ENCODE data around the gene COL20A1.

Gene COL20A1

GRCh38 chr20:63306673-63307537 lies 13.9 kb downstream of the COL20A1 start:
- in situ Hi-C loops (cut with MboI; ENCODE audit: low sequenced_read_pairs), result no loop called here

DNA sequence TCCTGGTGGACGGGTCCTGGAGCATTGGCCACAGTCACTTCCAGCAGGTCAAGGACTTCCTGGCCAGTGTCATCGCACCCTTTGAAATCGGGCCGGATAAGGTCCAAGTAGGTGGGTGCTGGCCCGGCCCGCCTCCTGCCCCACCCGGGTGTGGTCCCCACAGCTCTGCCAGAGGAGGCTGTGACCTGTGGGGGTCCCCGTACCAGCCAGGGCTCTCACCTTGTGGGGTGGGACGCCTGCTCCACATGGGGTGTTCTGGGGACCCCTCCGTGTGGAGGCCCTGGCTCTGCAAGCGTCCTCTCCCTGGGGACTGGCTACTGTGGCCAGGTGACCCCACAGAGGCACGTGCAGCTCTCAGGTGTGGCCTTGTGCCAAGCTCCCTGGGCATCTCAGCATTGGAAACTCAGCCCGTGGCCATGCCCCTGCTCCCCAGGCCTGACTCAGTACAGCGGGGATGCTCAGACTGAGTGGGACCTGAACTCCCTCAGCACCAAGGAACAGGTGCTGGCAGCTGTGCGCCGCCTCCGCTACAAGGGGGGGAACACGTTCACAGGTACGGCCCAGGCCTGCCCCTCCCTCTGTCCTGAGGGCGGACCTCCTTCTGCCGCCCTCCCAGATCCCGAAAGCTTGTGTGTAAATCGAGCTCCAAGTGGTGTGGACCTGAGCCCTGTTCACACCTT lies 14.7 kb downstream of the COL20A1 start:
- in situ Hi-C loops (cut with MboI; ENCODE audit: low sequenced_read_pairs), result no loop called here

DNA sequence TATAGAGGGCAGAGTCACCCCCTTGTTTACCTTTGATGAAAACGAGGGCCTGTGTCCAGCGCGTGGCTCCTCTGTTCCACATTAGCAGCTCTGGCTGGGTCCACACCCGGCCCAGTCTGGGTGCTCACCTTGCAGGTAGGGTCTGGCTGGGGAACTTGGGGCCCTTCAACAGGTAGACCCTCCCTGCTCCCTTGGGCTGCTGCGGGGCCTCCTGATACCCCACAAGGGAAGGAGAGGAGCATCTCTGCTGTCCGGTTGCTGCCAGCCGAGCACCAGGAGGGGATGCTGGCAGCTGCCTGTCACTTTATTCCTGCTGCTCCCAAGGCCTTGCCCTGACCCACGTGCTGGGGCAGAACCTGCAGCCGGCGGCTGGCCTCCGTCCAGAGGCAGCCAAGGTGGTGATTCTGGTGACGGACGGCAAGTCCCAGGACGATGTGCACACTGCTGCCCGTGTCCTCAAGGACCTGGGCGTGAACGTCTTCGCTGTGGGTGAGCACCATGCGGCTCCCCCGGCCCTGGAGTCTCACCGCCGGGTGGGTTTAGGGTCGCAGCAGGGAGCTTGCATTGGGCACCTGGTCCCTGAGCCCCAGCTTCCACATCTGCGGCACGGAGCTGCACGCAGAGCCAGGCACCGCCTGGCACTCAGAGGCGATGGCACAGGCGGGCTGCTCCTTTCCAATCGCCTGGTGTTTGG lies 15.4 kb downstream of the COL20A1 start:
- in situ Hi-C loops (cut with MboI; ENCODE audit: low sequenced_read_pairs), result no loop called here

GRCh38 chr20:63309261-63310071 lies 16.5 kb downstream of the COL20A1 start:
- in situ Hi-C loops (cut with MboI; ENCODE audit: low sequenced_read_pairs), result no loop called here

DNA sequence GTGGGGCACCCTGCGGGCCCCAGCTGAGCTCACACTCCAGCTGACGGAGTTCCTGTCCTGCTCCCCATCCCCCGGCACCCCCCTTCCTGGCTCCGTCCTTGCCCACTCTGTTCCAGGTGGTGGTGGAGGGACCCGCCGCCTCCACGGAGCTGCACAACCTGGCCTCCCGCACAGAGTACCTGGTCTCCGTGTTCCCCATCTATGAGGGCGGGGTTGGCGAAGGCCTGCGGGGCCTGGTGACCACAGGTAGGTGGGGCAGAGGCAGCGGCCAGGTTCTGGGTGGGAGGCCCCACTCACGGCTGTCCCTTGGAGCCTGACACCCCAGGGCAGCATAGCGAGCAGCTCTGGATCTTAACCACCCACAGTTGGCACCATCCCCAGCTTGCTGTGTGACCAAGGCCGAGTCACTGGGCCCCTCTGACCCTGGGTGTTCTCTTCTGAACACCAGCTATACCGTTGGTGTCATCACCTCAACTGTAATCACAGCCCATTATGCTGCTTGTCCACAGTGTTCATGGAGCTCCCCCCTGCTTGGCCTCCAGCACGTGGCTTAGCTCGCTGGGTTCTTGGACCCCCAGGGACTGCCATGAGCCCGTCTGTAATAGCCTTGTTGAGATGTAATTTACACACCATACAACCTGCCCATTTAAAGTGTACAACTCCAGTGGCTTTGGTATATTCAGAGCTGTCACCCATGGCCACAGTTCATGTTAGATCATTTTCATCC lies 17.4 kb downstream of the COL20A1 start:
- in situ Hi-C loops (cut with MboI; ENCODE audit: low sequenced_read_pairs), result no loop called here

GRCh38 chr20:63311186-63311832 lies 18.3 kb downstream of the COL20A1 start:
- in situ Hi-C loops (cut with MboI; ENCODE audit: low sequenced_read_pairs), result no loop called here

- in situ Hi-C loops (cut with MboI; ENCODE audit: low sequenced_read_pairs), result no loop called here
These were observed 18.9 kb downstream of the COL20A1 start for GRCh38 chr20:63311833-63312243.

- in situ Hi-C loops (cut with MboI; ENCODE audit: low sequenced_read_pairs), result no loop called here
These were observed 19.3 kb downstream of the COL20A1 start for GRCh38 chr20:63312273-63312672.

DNA sequence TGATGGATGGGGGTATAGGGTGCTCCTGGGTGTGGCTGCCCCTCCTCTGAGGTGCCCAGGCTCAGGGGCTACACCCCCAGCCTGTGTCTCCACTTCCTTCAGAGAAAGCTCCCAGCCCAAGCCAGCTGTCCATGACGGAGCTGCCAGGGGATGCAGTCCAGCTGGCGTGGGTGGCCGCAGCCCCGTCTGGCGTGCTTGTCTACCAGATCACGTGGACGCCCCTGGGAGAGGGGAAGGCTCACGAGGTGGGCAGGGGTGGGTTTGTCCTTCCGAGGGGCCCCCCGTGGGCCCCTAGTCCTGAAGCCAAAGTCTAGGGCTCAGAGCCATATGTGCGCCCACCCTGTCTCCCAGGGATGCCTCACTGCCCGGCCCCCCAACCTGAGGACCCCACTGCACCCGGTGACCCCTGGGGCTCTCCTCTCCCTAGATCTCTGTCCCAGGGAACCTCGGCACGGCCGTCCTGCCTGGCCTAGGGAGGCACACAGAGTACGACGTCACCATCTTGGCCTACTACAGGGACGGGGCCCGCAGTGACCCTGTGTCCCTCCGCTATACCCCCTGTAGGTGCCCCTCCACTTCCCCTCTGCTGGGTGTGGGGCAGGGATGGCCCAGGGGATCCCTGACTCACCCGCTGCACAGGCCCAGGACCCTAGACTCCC lies 19.8 kb downstream of the COL20A1 start:
- in situ Hi-C loops (cut with MboI; ENCODE audit: low sequenced_read_pairs), result no loop called here

GRCh38 chr20:63313349-63314014 lies 20.5 kb downstream of the COL20A1 start:
- in situ Hi-C loops (cut with MboI; ENCODE audit: low sequenced_read_pairs), result no loop called here

DNA sequence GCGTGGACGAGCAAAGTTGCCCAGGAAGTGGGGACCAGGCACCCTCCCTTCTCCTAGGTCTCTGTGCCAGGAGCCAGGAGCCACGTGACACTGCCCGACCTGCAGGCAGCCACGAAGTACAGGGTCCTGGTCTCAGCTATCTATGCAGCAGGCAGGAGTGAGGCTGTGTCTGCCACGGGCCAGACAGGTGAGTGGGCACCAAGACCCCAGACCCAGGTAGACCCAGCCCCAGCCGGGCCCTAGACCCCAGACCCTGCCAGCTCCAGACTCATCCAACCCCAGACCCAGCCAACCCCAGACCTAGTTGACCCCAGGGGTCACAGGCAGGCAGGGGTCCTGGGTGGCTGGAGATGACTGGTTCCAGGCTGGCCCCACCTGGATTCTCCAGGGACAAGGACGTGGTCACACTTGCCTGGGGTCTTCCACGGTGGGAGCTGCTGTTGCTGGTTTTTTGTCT lies 21.1 kb downstream of the COL20A1 start:
- in situ Hi-C loops (cut with MboI; ENCODE audit: low sequenced_read_pairs), result no loop called here

DNA sequence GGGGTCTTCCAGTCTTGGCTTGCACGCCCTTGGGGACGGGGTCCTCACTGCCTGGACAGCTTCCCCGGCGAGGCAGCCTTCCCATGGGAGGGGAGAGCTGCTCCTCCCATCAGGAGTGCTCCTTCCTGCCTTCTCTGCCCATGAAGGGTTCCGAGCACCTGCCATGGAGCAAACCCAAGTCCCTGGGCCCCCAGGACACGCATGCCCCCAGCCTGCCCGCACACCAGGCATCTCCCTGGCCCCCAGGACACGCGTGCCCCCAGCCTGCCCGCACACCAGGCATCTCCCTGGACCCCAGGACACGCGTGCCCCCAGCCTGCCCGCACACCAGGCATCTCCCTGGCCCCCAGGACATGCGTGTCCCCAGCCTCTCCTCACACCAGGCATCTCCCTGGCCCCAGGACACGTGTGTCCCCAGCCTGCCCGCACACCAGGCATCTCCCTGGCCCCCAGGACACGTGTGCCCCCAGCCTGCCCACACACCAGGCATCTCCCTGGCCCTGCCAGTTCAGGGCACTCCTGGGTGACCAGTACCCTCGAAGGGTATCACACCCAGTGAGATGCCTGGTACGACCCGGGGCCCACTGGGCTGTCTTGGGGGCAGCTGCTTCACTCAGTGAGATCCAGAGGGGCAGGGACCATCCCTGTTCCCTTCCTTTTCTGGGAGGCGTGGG lies 21.7 kb downstream of the COL20A1 start:
- in situ Hi-C loops (cut with MboI; ENCODE audit: low sequenced_read_pairs), result no loop called here

DNA sequence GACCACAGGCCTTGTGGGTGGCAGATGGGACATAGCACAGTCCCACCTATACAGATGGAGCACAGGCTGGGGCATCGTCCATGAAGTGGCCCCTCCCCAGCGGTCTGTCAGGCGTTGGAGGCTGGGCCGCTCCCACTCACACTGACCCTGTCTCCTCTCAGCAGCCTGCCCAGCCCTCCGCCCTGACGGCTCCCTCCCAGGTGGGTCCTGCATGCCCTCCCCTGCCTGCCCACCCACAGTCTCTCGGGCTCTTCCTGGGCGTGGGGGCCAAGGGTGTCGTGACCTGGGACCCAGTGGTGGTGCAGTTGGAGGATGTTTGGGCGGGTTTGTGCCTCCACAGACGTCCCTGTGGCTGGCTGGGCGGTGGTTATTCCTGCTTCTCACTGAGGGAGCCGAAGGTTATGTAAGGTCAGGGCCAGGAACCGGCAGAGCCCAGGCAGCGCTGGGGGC lies 22.3 kb downstream of the COL20A1 start:
- in situ Hi-C loops (cut with MboI; ENCODE audit: low sequenced_read_pairs), result no loop called here

DNA sequence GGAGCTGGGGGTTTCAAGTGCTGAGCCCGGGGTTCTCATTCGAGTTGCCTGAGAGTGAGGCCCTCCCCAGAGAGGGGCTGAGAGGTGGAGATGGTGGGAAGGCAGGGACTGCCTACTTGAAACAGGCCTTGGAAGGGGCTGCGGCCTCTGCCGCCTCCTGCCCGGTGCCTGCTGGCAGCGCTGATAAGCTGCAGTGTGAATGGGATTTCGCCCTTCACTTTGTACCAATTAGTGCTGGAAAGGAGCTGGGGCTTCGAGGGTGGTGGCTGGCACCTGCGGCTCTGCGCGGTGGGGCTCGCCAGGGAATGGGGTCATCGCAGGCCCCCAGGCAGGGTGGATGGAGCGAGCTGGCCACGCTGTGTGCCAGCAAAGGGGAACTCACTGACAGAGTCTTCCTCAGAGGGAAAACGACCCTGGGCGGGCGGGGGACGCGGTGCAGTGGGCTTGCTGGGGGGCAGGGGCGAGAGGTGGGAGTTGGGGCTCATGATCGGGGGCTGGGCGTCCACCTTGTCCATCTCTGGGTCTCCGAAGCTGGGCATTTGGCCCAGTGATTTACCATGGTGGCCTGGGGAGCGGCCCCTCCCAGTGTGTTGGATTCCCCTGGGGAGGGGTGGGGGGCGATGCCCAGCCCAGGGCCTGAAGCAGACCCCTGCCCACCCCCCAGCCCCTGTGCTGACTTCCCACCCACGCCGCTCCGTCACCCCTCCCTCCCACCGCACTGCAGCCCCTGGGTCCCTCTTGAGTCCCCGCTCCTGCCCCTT lies 22.9 kb downstream of the COL20A1 start:
- in situ Hi-C loops (cut with MboI; ENCODE audit: low sequenced_read_pairs), result no loop called here

GRCh38 chr20:63316502-63316921 lies 23.5 kb downstream of the COL20A1 start:
- in situ Hi-C loops (cut with MboI; ENCODE audit: low sequenced_read_pairs), result no loop called here

- in situ Hi-C loops (cut with MboI; ENCODE audit: low sequenced_read_pairs), result no loop called here
These were observed 24.1 kb downstream of the COL20A1 start for GRCh38 chr20:63317061-63317460.
